Measurements from ENCODE around the gene GZMA.

DNA sequence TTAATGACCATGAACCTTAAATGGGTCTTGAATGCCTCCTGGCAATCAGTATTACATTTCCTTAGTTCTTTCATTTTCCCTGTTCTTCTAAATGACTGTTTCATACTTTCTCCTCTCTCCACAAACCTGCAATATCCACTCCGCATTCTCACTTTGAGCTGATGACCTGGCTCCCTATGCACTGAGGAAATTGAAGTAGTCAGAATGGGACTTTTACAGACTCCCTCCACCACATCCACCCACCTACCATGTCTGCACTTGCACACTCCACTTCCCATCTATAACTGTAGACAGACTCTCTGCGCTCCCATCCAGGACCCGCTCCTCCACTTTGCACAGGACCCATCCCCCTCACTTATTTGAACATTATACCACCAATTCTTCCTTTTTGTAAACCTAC, 36.2 kb upstream of the GZMA start:
- no peak for TF ChIP-seq ZNF138 (tag by site-specific recombination; IDR thresholded peaks at IDR 0.05; ENCODE audit: borderline replicate concordance)
- no peak for TF ChIP-seq ZFP3 (tag by site-specific recombination; IDR thresholded peaks at IDR 0.05; ENCODE audit: low read depth)
- TF ChIP-seq, protein P1, sequence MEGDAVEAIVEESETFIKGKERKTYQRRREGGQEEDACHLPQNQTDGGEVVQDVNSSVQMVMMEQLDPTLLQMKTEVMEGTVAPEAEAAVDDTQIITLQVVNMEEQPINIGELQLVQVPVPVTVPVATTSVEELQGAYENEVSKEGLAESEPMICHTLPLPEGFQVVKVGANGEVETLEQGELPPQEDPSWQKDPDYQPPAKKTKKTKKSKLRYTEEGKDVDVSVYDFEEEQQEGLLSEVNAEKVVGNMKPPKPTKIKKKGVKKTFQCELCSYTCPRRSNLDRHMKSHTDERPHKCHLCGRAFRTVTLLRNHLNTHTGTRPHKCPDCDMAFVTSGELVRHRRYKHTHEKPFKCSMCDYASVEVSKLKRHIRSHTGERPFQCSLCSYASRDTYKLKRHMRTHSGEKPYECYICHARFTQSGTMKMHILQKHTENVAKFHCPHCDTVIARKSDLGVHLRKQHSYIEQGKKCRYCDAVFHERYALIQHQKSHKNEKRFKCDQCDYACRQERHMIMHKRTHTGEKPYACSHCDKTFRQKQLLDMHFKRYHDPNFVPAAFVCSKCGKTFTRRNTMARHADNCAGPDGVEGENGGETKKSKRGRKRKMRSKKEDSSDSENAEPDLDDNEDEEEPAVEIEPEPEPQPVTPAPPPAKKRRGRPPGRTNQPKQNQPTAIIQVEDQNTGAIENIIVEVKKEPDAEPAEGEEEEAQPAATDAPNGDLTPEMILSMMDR (tag by site-specific recombination; IDR thresholded peaks at IDR 0.05) = no peak
- TF ChIP-seq HOXC10 (CRISPR knock-in tag; IDR thresholded peaks at IDR 0.05) = no peak
- TF ChIP-seq ZNF561 (tag by site-specific recombination; IDR thresholded peaks at IDR 0.05; ENCODE audit: borderline replicate concordance) = no peak
- TF ChIP-seq ZNF747 (tag by site-specific recombination; IDR thresholded peaks at IDR 0.05) = no peak
- TF ChIP-seq ZNF777 (tag by site-specific recombination; IDR thresholded peaks at IDR 0.05; ENCODE audit: borderline replicate concordance) = no peak
- TF ChIP-seq ZNF266 (tag by site-specific recombination; IDR thresholded peaks at IDR 0.05; ENCODE audit: low read depth) = no peak
- TF ChIP-seq, protein P2, sequence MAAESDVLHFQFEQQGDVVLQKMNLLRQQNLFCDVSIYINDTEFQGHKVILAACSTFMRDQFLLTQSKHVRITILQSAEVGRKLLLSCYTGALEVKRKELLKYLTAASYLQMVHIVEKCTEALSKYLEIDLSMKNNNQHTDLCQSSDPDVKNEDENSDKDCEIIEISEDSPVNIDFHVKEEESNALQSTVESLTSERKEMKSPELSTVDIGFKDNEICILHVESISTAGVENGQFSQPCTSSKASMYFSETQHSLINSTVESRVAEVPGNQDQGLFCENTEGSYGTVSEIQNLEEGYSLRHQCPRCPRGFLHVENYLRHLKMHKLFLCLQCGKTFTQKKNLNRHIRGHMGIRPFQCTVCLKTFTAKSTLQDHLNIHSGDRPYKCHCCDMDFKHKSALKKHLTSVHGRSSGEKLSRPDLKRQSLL (tag by site-specific recombination; IDR thresholded peaks at IDR 0.05) = no peak
- TF ChIP-seq, protein P3, sequence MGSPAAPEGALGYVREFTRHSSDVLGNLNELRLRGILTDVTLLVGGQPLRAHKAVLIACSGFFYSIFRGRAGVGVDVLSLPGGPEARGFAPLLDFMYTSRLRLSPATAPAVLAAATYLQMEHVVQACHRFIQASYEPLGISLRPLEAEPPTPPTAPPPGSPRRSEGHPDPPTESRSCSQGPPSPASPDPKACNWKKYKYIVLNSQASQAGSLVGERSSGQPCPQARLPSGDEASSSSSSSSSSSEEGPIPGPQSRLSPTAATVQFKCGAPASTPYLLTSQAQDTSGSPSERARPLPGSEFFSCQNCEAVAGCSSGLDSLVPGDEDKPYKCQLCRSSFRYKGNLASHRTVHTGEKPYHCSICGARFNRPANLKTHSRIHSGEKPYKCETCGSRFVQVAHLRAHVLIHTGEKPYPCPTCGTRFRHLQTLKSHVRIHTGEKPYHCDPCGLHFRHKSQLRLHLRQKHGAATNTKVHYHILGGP (tag by site-specific recombination; IDR thresholded peaks at IDR 0.05) = no peak
- TF ChIP-seq ZNF423 (tag by site-specific recombination; IDR thresholded peaks at IDR 0.05) = no peak
- TF ChIP-seq ZNF791 (tag by site-specific recombination; IDR thresholded peaks at IDR 0.05) = no peak
- no peak for TF ChIP-seq ZNF701 (tag by site-specific recombination; IDR thresholded peaks at IDR 0.05)
- no peak for TF ChIP-seq ZNF571 (tag by site-specific recombination; IDR thresholded peaks at IDR 0.05)

Data from HEK293 (cell line).